ENCODE results near the gene OR5AR1.

DNA sequence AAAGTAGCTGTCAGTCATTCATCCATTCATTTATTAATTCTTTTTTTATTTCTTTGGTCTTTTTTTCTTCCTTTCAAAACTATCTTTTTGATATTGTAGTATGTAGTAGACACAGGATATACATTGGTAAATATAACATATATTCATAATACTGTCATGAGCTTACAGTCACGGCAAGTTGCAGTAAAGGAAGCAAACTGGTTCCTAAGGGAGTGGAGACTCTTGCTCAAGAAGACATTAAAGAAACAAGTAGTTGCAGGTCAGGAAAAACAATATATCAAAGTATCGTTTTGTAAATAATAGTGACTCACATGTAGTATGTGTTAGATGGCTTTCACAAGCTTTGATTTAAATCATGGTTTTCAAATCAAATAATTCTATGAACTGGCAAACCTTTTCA lies 7.5 kb downstream of the OR5AR1 start:
- TF ChIP-seq, protein P1, sequence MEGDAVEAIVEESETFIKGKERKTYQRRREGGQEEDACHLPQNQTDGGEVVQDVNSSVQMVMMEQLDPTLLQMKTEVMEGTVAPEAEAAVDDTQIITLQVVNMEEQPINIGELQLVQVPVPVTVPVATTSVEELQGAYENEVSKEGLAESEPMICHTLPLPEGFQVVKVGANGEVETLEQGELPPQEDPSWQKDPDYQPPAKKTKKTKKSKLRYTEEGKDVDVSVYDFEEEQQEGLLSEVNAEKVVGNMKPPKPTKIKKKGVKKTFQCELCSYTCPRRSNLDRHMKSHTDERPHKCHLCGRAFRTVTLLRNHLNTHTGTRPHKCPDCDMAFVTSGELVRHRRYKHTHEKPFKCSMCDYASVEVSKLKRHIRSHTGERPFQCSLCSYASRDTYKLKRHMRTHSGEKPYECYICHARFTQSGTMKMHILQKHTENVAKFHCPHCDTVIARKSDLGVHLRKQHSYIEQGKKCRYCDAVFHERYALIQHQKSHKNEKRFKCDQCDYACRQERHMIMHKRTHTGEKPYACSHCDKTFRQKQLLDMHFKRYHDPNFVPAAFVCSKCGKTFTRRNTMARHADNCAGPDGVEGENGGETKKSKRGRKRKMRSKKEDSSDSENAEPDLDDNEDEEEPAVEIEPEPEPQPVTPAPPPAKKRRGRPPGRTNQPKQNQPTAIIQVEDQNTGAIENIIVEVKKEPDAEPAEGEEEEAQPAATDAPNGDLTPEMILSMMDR (IDR thresholded peaks at IDR 0.05; ENCODE audit: low read depth, low read length) = no peak
- no peak for TF ChIP-seq POLR2A (IDR thresholded peaks at IDR 0.05; ENCODE audit: extremely low read depth, insufficient read length)
- TF ChIP-seq, protein P2, sequence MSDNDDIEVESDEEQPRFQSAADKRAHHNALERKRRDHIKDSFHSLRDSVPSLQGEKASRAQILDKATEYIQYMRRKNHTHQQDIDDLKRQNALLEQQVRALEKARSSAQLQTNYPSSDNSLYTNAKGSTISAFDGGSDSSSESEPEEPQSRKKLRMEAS (IDR thresholded peaks at IDR 0.05; ENCODE audit: low read depth, low read length) = no peak

Data from NB4 (cell line).